HepG2 (cell line): ENCODE data around the gene UCHL3. TPM values are rescaled to one million over a fixed set of nuclear protein-coding genes. Genes with fewer than 3 reads are reported as not detected.
A peak's percentile ranks its signal among the peaks of the same experiment; 100 is the strongest.

ENCODE experiments used
- ARHGAP35 ChIP-seq: sonication (generic); formaldehyde crosslinking; IDR thresholded peaks from 2 replicates; pipeline ENCODE4 v1.9.0; 2022; ENCODE audit warnings: mild to moderate bottlenecking, inconsistent platforms, moderate library complexity, missing genetic modification reagents, borderline replicate concordance
- CCDC6 ChIP-seq: sonication (generic); formaldehyde crosslinking; IDR thresholded peaks from 2 replicates; pipeline ENCODE4 v1.8.1; 2022; ENCODE audit warnings: mild to moderate bottlenecking, missing genetic modification reagents, moderate library complexity
- DNMT1 ChIP-seq: sonication (generic); formaldehyde crosslinking; IDR thresholded peaks from 2 replicates; pipeline ENCODE4 v1.5.1; 2020; ENCODE audit warnings: mild to moderate bottlenecking, missing genetic modification reagents
- KAT2B ChIP-seq: fragments of 150-350 bp; IDR thresholded peaks from 2 replicates; pipeline ENCODE4 v1.6.1; 2014; ENCODE audit warnings: low read depth, low read length, borderline replicate concordance
- KDM4B ChIP-seq: sonication (generic); formaldehyde crosslinking; IDR thresholded peaks from 2 replicates; pipeline ENCODE4 v1.4.0; 2020; ENCODE audit warnings: missing genetic modification reagents
- MAFF ChIP-seq: IDR thresholded peaks from 2 replicates; pipeline ENCODE4 v1.6.1; 2011; ENCODE audit warnings: low read depth, low read length, improper control_type of control experiment
- MYNN ChIP-seq: sonication (generic); formaldehyde crosslinking; IDR thresholded peaks from 2 replicates; pipeline ENCODE4 v1.4.0; 2020; ENCODE audit warnings: mild to moderate bottlenecking, low read depth, missing genetic modification reagents
- NBN ChIP-seq: fragments of 450-650 bp; conservative IDR thresholded peaks from 2 replicates; pipeline ENCODE4 v1.6.1; 2017
- NFYB ChIP-seq: sonication (generic); formaldehyde crosslinking; IDR thresholded peaks from 2 replicates; pipeline ENCODE4 v1.4.0; 2020; ENCODE audit warnings: missing genetic modification reagents
- U2AF2 ChIP-seq: fragments of 200-400 bp; formaldehyde crosslinking; IDR thresholded peaks from 2 replicates; pipeline ENCODE4 v1.6.1; 2017; ENCODE audit warnings: low read depth, mild to moderate bottlenecking, low read length
- ZNF10 ChIP-seq: sonication (generic); formaldehyde crosslinking; IDR thresholded peaks from 2 replicates; pipeline ENCODE4 v1.4.0; 2020; ENCODE audit warnings: mild to moderate bottlenecking, low read depth, missing genetic modification reagents, borderline replicate concordance
- ZNF232 ChIP-seq: sonication (generic); formaldehyde crosslinking; IDR thresholded peaks from 2 replicates; pipeline ENCODE4 v1.4.0; 2020; ENCODE audit warnings: missing genetic modification reagents, borderline replicate concordance
- ZNF619 ChIP-seq: sonication (generic); formaldehyde crosslinking; IDR thresholded peaks from 2 replicates; pipeline ENCODE4 v1.4.0; 2020; ENCODE audit warnings: mild to moderate bottlenecking, missing genetic modification reagents
- ZNF672 ChIP-seq: sonication (generic); formaldehyde crosslinking; IDR thresholded peaks from 2 replicates; pipeline ENCODE4 v1.8.1; 2022; ENCODE audit warnings: missing genetic modification reagents
- ZNF674 ChIP-seq: sonication (generic); formaldehyde crosslinking; IDR thresholded peaks from 2 replicates; pipeline ENCODE4 v1.5.0; 2020; ENCODE audit warnings: low read depth, mild to moderate bottlenecking, missing genetic modification reagents
- ZNF878 ChIP-seq: sonication (generic); formaldehyde crosslinking; IDR thresholded peaks from 2 replicates; pipeline ENCODE4 v1.8.1; 2023; ENCODE audit warnings: mild to moderate bottlenecking, missing genetic modification reagents, moderate library complexity
- polyA plus RNA-seq, 8 experiments: library from polyadenylated mRNA; depleted of rRNA in 3 of 8; stranded (reverse) in 7 of 8; unstranded in 1 of 8; fragments of >200 nt; fragmentation: Illumina TruSeq in 4 of 8; extraction: Trizol in 4 of 8; gene quantifications; 2 replicates each; pipeline versions ENCODE4 v1.2.1 to v1.2.3, GENCODE V29; 2011 to 2016; ENCODE audit warnings: low read depth in 4 of 8, missing spikeins in 1 of 8, mixed read lengths in 1 of 8; ENCODE audit not compliant: insufficient read depth in 1 of 8
- total RNA-seq, 5 experiments: library from RNA; depleted of rRNA; stranded (reverse); fragments of >200 nt; fragmentation: Illumina TruSeq; extraction: Trizol; gene quantifications; 2 replicates each; pipeline ENCODE4 v1.2.3, GENCODE V29; 2016; ENCODE audit warnings: low read depth in 1 of 5
- TF ChIP-seq, protein P1 (sequence below): sonication (generic); formaldehyde crosslinking; IDR thresholded peaks from 2 replicates; pipeline ENCODE4 v1.8.1; 2023; ENCODE audit warnings: mild to moderate bottlenecking, moderate library complexity, missing genetic modification reagents
- TF ChIP-seq, protein P2 (sequence below): sonication (generic); formaldehyde crosslinking; IDR thresholded peaks from 2 replicates; pipeline ENCODE4 v1.4.0; 2020; ENCODE audit warnings: missing genetic modification reagents
- TF ChIP-seq, protein P3 (sequence below): sonication (generic); formaldehyde crosslinking; IDR thresholded peaks from 2 replicates; pipeline ENCODE4 v1.5.1; 2020; ENCODE audit warnings: missing genetic modification reagents, mild to moderate bottlenecking, borderline replicate concordance
- TF ChIP-seq, protein P4 (sequence below): sonication (generic); formaldehyde crosslinking; conservative IDR thresholded peaks from 2 replicates; pipeline ENCODE4 v1.4.0; 2020; ENCODE audit warnings: missing genetic modification reagents
- TF ChIP-seq, protein P5 (sequence below): sonication (generic); formaldehyde crosslinking; IDR thresholded peaks from 2 replicates; pipeline ENCODE4 v1.5.1; 2020; ENCODE audit warnings: mild to moderate bottlenecking, missing genetic modification reagents

Gene UCHL3
- total and polyA plus RNA-seq, 2 of the 13 experiments (the other 11 are each of a cell fraction or from before 2014, with no cell fraction given) = 36.2 to 93.3 TPM

DNA sequence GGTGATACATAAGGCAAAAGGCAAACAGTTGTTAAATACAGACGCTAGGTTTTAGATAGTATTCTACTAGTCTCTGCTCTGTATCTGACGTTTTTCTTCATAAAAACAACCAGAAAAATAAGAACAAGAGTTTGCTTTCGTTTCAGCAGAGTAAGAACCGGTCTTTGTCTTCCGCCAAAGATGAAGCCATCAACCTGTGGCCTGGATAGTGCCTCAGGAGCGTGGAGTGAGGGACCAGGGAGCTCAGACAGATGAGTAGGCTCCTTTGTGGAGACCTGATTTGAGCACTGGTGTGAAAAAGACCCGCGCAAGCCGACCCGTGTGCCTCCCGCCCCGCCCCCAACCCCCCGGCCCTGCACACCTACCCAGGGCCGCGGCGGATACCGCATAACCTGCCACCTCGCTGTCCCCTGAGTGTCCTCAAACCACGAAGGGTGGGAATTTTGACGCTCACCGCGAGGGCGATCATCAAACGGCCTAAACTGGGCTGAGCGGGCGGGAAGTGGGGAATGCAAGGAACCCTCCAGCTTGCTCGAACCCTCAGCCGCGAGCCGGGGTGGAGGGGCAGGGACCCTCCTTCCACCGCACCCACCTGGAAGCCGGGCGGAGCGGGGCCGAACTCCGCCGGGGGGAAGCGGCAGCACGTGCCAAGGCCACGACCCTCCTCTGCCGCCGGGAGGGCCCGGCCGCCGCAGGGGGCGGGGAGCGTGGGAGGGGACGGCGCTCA is 85.7 kb downstream of the UCHL3 start (continued):
- TF ChIP-seq MAFF (no peak), CCDC6 (CRISPR knock-in tag) (no peak; the same call in 1 of the 2 replicates), ZNF10 (CRISPR knock-in tag) (no peak), ZNF619 (CRISPR knock-in tag) (no peak), ZNF672 (CRISPR knock-in tag) (no peak), ZNF878 (CRISPR knock-in tag) (no peak), NFYB (CRISPR knock-in tag) (no peak), MYNN (CRISPR knock-in tag) (no peak), DNMT1 (CRISPR knock-in tag) (no peak), ZNF232 (no peak), U2AF2 (no peak), KDM4B (no peak), KAT2B (no peak), NBN (no peak), ZNF674 (CRISPR knock-in tag) (no peak), ARHGAP35 (CRISPR knock-in tag) (0 out of 2 replicates have a peak, but pooled peaks have one; percentile 76)
- TF ChIP-seq, protein P1, sequence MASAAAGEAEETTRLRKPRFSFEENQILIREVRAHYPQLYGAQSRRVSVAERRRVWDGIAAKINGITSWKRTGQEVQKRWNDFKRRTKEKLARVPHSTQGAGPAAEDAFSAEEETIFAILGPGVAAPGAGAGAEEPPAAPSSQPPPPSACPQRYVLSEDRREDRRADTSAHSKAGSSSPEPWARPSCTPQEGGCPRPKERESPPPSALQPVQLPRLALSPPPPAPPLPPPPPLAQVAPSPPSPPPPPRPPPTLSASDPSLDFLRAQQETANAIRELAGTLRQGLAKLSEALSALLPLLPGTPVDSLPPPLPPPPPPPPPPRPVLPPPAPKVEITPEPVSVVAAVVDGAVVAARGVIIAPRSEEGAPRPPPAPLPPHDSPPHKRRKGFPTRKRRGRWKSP (CRISPR knock-in tag) = no peak; the same call in 1 of the 2 replicates
- TF ChIP-seq, protein P2, sequence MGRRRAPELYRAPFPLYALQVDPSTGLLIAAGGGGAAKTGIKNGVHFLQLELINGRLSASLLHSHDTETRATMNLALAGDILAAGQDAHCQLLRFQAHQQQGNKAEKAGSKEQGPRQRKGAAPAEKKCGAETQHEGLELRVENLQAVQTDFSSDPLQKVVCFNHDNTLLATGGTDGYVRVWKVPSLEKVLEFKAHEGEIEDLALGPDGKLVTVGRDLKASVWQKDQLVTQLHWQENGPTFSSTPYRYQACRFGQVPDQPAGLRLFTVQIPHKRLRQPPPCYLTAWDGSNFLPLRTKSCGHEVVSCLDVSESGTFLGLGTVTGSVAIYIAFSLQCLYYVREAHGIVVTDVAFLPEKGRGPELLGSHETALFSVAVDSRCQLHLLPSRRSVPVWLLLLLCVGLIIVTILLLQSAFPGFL (CRISPR knock-in tag) = no peak
- TF ChIP-seq, protein P3, sequence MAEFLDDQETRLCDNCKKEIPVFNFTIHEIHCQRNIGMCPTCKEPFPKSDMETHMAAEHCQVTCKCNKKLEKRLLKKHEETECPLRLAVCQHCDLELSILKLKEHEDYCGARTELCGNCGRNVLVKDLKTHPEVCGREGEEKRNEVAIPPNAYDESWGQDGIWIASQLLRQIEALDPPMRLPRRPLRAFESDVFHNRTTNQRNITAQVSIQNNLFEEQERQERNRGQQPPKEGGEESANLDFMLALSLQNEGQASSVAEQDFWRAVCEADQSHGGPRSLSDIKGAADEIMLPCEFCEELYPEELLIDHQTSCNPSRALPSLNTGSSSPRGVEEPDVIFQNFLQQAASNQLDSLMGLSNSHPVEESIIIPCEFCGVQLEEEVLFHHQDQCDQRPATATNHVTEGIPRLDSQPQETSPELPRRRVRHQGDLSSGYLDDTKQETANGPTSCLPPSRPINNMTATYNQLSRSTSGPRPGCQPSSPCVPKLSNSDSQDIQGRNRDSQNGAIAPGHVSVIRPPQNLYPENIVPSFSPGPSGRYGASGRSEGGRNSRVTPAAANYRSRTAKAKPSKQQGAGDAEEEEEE (CRISPR knock-in tag) = no peak
- TF ChIP-seq, protein P4, sequence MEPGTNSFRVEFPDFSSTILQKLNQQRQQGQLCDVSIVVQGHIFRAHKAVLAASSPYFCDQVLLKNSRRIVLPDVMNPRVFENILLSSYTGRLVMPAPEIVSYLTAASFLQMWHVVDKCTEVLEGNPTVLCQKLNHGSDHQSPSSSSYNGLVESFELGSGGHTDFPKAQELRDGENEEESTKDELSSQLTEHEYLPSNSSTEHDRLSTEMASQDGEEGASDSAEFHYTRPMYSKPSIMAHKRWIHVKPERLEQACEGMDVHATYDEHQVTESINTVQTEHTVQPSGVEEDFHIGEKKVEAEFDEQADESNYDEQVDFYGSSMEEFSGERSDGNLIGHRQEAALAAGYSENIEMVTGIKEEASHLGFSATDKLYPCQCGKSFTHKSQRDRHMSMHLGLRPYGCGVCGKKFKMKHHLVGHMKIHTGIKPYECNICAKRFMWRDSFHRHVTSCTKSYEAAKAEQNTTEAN (CRISPR knock-in tag) = no peak
- TF ChIP-seq, protein P5, sequence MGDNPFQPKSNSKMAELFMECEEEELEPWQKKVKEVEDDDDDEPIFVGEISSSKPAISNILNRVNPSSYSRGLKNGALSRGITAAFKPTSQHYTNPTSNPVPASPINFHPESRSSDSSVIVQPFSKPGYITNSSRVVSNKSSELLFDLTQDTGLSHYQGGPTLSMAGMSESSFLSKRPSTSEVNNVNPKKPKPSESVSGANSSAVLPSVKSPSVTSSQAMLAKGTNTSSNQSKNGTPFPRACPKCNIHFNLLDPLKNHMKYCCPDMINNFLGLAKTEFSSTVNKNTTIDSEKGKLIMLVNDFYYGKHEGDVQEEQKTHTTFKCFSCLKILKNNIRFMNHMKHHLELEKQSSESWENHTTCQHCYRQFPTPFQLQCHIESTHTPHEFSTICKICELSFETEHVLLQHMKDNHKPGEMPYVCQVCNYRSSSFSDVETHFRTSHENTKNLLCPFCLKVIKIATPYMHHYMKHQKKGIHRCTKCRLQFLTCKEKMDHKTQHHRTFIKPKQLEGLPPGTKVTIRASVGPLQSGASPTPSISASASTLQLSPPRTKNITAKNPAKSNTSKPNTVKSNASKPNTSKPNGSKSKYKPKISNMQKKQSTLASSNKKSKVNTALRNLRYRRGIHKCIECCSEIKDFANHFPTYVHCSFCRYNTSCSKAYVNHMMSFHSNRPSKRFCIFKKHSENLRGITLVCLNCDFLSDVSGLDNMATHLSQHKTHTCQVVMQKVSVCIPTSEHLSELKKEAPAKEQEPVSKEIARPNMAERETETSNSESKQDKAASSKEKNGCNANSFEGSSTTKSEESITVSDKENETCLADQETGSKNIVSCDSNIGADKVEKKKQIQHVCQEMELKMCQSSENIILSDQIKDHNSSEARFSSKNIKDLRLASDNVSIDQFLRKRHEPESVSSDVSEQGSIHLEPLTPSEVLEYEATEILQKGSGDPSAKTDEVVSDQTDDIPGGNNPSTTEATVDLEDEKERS (CRISPR knock-in tag) = peak; percentile 65; the same call in 1 of the 2 replicates
